HG02938 (cell line): Measurements from ENCODE around the gene FXR2.

Experiments used
- ATAC-seq: cut with Tn5 transposase; IDR thresholded peaks from one replicate; pipeline ENCODE4 v1.9.1; 2021; ENCODE audit warnings: mild to moderate bottlenecking, moderate library complexity; ENCODE audit not compliant: unreplicated experiment

The FXR2 gene

GRCh38 chr17:7589204-7589868 is 25.4 kb downstream of the FXR2 start:
- no peak for ATAC-seq

GRCh38 chr17:7588553-7589203 is 26.0 kb downstream of the FXR2 start:
- ATAC-seq, result no peak

GRCh38 chr17:7587420-7588151 is 27.1 kb downstream of the FXR2 start:
- no peak for ATAC-seq

GRCh38 chr17:7586673-7587419 is 27.9 kb downstream of the FXR2 start:
- ATAC-seq, result no peak

- ATAC-seq, result peak; percentile 58
Observed at GRCh38 chr17:7583253-7584109, 31.2 kb downstream of the FXR2 start, which contains the start of gene MPDU1. TSS of gene MPDU1 (plus strand) at chr17:7583852. CDS start at chr17:7583863, 11 bp downstream.

- ATAC-seq, result no peak
Observed at GRCh38 chr17:7582396-7583252, 32.1 kb downstream of the FXR2 start.

GRCh38 chr17:7580604-7581575 is 33.8 kb downstream of the FXR2 start:
- ATAC-seq, result no peak

- no peak for ATAC-seq
Observed at GRCh38 chr17:7579834-7580603, 34.7 kb downstream of the FXR2 start.

GRCh38 chr17:7579001-7579833 is 35.5 kb downstream of the FXR2 start, which contains the start of gene CD68:
TSS of gene CD68 (plus strand) at chr17:7579638. CDS start at chr17:7579678, 40 bp downstream.
- ATAC-seq, result peak; percentile 41

- no peak for ATAC-seq
Observed at GRCh38 chr17:7577327-7578199, 37.1 kb downstream of the FXR2 start.

- no peak for ATAC-seq
Observed at GRCh38 chr17:7576432-7576937, 38.2 kb downstream of the FXR2 start.

- no peak for ATAC-seq
Observed at GRCh38 chr17:7575959-7576358, 38.7 kb downstream of the FXR2 start.

- ATAC-seq, result no peak
Observed at GRCh38 chr17:7575481-7575883, 39.2 kb downstream of the FXR2 start.

GRCh38 chr17:7574176-7574953 is 40.3 kb downstream of the FXR2 start:
- no peak for ATAC-seq
